ENCODE measurements around the gene CRACR2B.

- TF ChIP-seq CTCF (IDR thresholded peaks at IDR 0.05) (no peak), EZH2 (IDR thresholded peaks at IDR 0.05; ENCODE audit: borderline replicate concordance, insufficient read depth, low read depth, low read length, poor library complexity, severe bottlenecking) (no peak)
Measured at GRCh38 chr11:862081-862661, 34.5 kb downstream of the CRACR2B start.
